Activated CD4-positive, alpha-beta T cell treated with anti-CD3 and anti-CD28 coated beads, Interleukin-2, amount 10 ng/mL, durations not matched to agents 7 days and 5 days (primary cell): ENCODE measurements around the gene CASKIN1. TPM values are rescaled to one million over a fixed set of nuclear protein-coding genes. Genes with fewer than 3 reads are reported as not detected.

ENCODE experiments used
- CTCF ChIA-PET: fragments of 350-600 bp; sonication (Branson Sonifier 250); formaldehyde crosslinking; loops from one replicate; lab custom pipeline; 2021; ENCODE audit warnings: antibody characterized with exemption; lab: Charles Lee
- POLR2A ChIA-PET: fragments of 350-600 bp; sonication (Branson Sonifier 250); formaldehyde crosslinking; loops from one replicate; lab custom pipeline; 2021; ENCODE audit warnings: antibody characterized with exemption; lab: Charles Lee
- DNase-seq: peaks from one replicate; pipeline ENCODE4 v3.0.0-alpha.2; 2020
- H3K27ac Mint-ChIP-seq: one replicate; pipeline ENCODE4 v1.8.0; 2021; ENCODE audit warnings: mild to moderate bottlenecking, moderate library complexity, mixed read lengths
- H3K27me3 Mint-ChIP-seq: one replicate; pipeline ENCODE4 v1.8.0; 2021; ENCODE audit warnings: mixed read lengths
- H3K36me3 Mint-ChIP-seq: one replicate; pipeline ENCODE4 v1.8.0; 2021; ENCODE audit warnings: low read depth, mixed read lengths
- H3K4me1 Mint-ChIP-seq: one replicate; pipeline ENCODE4 v1.8.0; 2021; ENCODE audit warnings: mixed read lengths
- H3K4me3 Mint-ChIP-seq: one replicate; pipeline ENCODE4 v1.8.0; 2021; ENCODE audit warnings: mild to moderate bottlenecking, moderate library complexity, mixed read lengths
- H3K9me3 Mint-ChIP-seq: one replicate; pipeline ENCODE4 v1.8.0; 2021; ENCODE audit warnings: mixed read lengths
- total RNA-seq, 2 experiments: library from RNA; stranded (reverse); gene quantifications; one replicate each; pipeline ENCODE4 v1.2.3, GENCODE V29; 2021

CASKIN1 gene
- total RNA-seq, 2 experiments from 2014 or later, result 0.07 to 0.19 TPM

- CTCF ChIA-PET, result interaction anchor here (0.8 to 4.3 kb wide), 4 partner anchors 11 to 148 kb away, joined by 3 to 36 read pairs (median 6); no protein-coding TSS in a partner anchor
- H3K4me3 Mint-ChIP-seq, result peak overlapping the region; percentile 30
- no peak overlapping the region for H3K27ac Mint-ChIP-seq
Observed at GRCh38 chr16:2151188-2152091, 45.0 kb downstream of the CASKIN1 start.

GRCh38 chr16:2150418-2151187 is 45.8 kb downstream of the CASKIN1 start:
- Mint-ChIP-seq H3K9me3 (no peaks in the 10 kb centered on the region), H3K36me3 (peaks cover 23% of the 10 kb centered on the region), H3K4me3 (no peak overlapping the region), H3K27ac (no peak overlapping the region), H3K4me1 (peaks cover 29% of the 10 kb centered on the region), H3K27me3 (no peaks in the 10 kb centered on the region)
- no peak for DNase-seq
- ChIA-PET POLR2A (no interaction called here), CTCF (interaction anchor here (2.1 to 4.3 kb wide), 2 partner anchors 10 to 147 kb away, joined by 9 to 36 read pairs; no protein-coding TSS in a partner anchor)

More at GRCh38 chr16:2151188-2152091, 45.0 kb downstream of the CASKIN1 start:
- Mint-ChIP-seq H3K27me3 (no peaks in the 10 kb centered on the region), H3K36me3 (peaks cover 23% of the 10 kb centered on the region), H3K9me3 (no peaks in the 10 kb centered on the region), H3K4me1 (peaks cover 33% of the 10 kb centered on the region)
- POLR2A ChIA-PET, result no interaction called here
- DNase-seq, result no peak

- Mint-ChIP-seq H3K36me3 (peaks cover 23% of the 10 kb centered on the region), H3K4me3 (peak overlapping the region; percentile 16), H3K27me3 (no peaks in the 10 kb centered on the region), H3K9me3 (no peaks in the 10 kb centered on the region), H3K4me1 (peaks cover 29% of the 10 kb centered on the region), H3K27ac (no peak overlapping the region)
- no peak for DNase-seq
- POLR2A ChIA-PET, result no interaction called here
- CTCF ChIA-PET, result interaction anchor here (2.1 to 4.3 kb wide), 2 partner anchors 9 to 146 kb away, joined by 9 to 36 read pairs; no protein-coding TSS in a partner anchor
Observed at GRCh38 chr16:2149630-2150417, 46.6 kb downstream of the CASKIN1 start.

GRCh38 chr16:2148714-2149629 is 47.4 kb downstream of the CASKIN1 start:
- H3K4me3 Mint-ChIP-seq, result peak overlapping the region; percentile 7
- CTCF ChIA-PET, result no interaction called here
- H3K36me3 Mint-ChIP-seq, result peaks cover 16% of the 10 kb centered on the region
- POLR2A ChIA-PET, result no interaction called here
- no peaks in the 10 kb centered on the region for H3K9me3 Mint-ChIP-seq
- DNase-seq, result peak; percentile 29
- H3K4me1 Mint-ChIP-seq, result peaks cover 25% of the 10 kb centered on the region
- no peak overlapping the region for H3K27ac Mint-ChIP-seq
- H3K27me3 Mint-ChIP-seq, result no peaks in the 10 kb centered on the region

GRCh38 chr16:2147981-2148671 is 48.3 kb downstream of the CASKIN1 start, which contains the start of gene RAB26:
RAB26 (plus strand) TSS chr16:2148625; CDS start chr16:2148784, 159 bp downstream.
- Mint-ChIP-seq H3K27ac (no peak within 1 kb of the TSS), H3K4me3 (peak within 1 kb of the TSS; percentile 7), H3K27me3 (no peaks in the 10 kb centered on the region), H3K36me3 (peaks cover 9% of the 10 kb centered on the region), H3K9me3 (no peaks in the 10 kb centered on the region), H3K4me1 (peaks cover 17% of the 10 kb centered on the region)
- CTCF ChIA-PET, result interaction anchor here (1.0 to 2.7 kb wide), 2 partner anchors 12 to 125 kb away, joined by 3 to 13 read pairs; partner anchors contain the start of gene PKD1
- POLR2A ChIA-PET, result no interaction called here
- peak; percentile 54 for DNase-seq

GRCh38 chr16:2147378-2147777 is 49.0 kb downstream of the CASKIN1 start:
- H3K9me3 Mint-ChIP-seq, result no peaks in the 10 kb centered on the region
- CTCF ChIA-PET, result interaction anchor here (0.6 to 2.7 kb wide), 7 partner anchors 7 to 1404 kb away, joined by 3 to 13 read pairs (median 4); partner anchors contain the start of genes NTHL1, PKD1, TRAF7 and TSC2
- no peak overlapping the region for H3K27ac Mint-ChIP-seq
- H3K27me3 Mint-ChIP-seq, result no peaks in the 10 kb centered on the region
- no peak for DNase-seq
- H3K4me1 Mint-ChIP-seq, result peaks cover 17% of the 10 kb centered on the region
- peaks cover 9% of the 10 kb centered on the region for H3K36me3 Mint-ChIP-seq
- POLR2A ChIA-PET, result no interaction called here
- H3K4me3 Mint-ChIP-seq, result no peak overlapping the region

- Mint-ChIP-seq H3K4me3 (no peak overlapping the region), H3K4me1 (peaks cover 9% of the 10 kb centered on the region)
Observed at GRCh38 chr16:2145843-2146242, 50.6 kb downstream of the CASKIN1 start.

GRCh38 chr16:2143878-2144485 is 52.4 kb downstream of the CASKIN1 start:
- DNase-seq, result no peak
- peaks cover 4% of the 10 kb centered on the region for H3K4me1 Mint-ChIP-seq
- H3K27me3 Mint-ChIP-seq, result no peaks in the 10 kb centered on the region
- ChIA-PET POLR2A (no interaction called here), CTCF (interaction anchor here (1.6 kb wide), 1 partner anchor 9 kb away, joined by 6 read pairs; no protein-coding TSS in a partner anchor)
- H3K27ac Mint-ChIP-seq, result no peak overlapping the region
- H3K4me3 Mint-ChIP-seq, result no peak overlapping the region
- H3K36me3 Mint-ChIP-seq, result no peaks in the 10 kb centered on the region
- no peaks in the 10 kb centered on the region for H3K9me3 Mint-ChIP-seq

More at GRCh38 chr16:2145843-2146242, 50.6 kb downstream of the CASKIN1 start:
- no peak for DNase-seq
- no peaks in the 10 kb centered on the region for H3K27me3 Mint-ChIP-seq
- H3K9me3 Mint-ChIP-seq, result no peaks in the 10 kb centered on the region
- ChIA-PET CTCF (interaction anchor here (1.4 to 2.7 kb wide), 2 partner anchors 123 to 129 kb away, joined by 4 to 13 read pairs; no protein-coding TSS in a partner anchor), POLR2A (interaction anchor here (1.4 kb wide), 1 partner anchor 9 kb away, joined by 8 read pairs; the partner anchor contains the start of gene TRAF7)
- H3K36me3 Mint-ChIP-seq, result no peaks in the 10 kb centered on the region
- H3K27ac Mint-ChIP-seq, result no peak overlapping the region

GRCh38 chr16:2142942-2143877 is 53.2 kb downstream of the CASKIN1 start:
- CTCF ChIA-PET, result interaction anchor here (1.6 kb wide), 1 partner anchor 10 kb away, joined by 6 read pairs; no protein-coding TSS in a partner anchor

More at GRCh38 chr16:2142942-2143877, 53.2 kb downstream of the CASKIN1 start:
- DNase-seq, result no peak
- Mint-ChIP-seq H3K27me3 (no peaks in the 10 kb centered on the region), H3K27ac (no peak overlapping the region), H3K36me3 (no peaks in the 10 kb centered on the region), H3K4me1 (peaks cover 6% of the 10 kb centered on the region), H3K9me3 (no peaks in the 10 kb centered on the region), H3K4me3 (no peak overlapping the region)
- POLR2A ChIA-PET, result no interaction called here
